ENCODE results near the gene NTM.

GRCh38 chr11:131356206-131356605, 14.2 kb upstream of the NTM start:
- TF ChIP-seq EZH2phosphoT487 (IDR thresholded peaks at IDR 0.05; ENCODE audit: low read depth, severe bottlenecking, unreplicated experiment) (no peak), CTCF (IDR thresholded peaks at IDR 0.05; ENCODE audit: poor library complexity) (no peak), EZH2 (IDR thresholded peaks at IDR 0.05; ENCODE audit: borderline replicate concordance) (no peak)

Data from hepatocyte (in vitro differentiated cells).